Measurements from ENCODE around the gene EIF4G1.
A peak's percentile ranks its signal among the peaks of the same experiment; 100 is the strongest.
"Not testable (repeated sequence)": the region's sequence is repeated elsewhere in the genome, so short reads cannot be mapped to it uniquely, and the experiment has no call there.

EIF4G1 gene

GRCh38 chr3:184334470-184335158 lies 20.2 kb downstream of the EIF4G1 start:
- DNase-seq (ENCODE audit: low read depth): peak; percentile 73

GRCh38 chr3:184335291-184335660 lies 20.9 kb downstream of the EIF4G1 start:
- DNase-seq (ENCODE audit: low read depth): no peak

- peak; percentile 75 for DNase-seq (ENCODE audit: low read depth)
Observed at GRCh38 chr3:184335661-184336546, 21.5 kb downstream of the EIF4G1 start.

- peak; percentile 64 for DNase-seq (ENCODE audit: low read depth)
Observed at GRCh38 chr3:184336547-184337398, 22.4 kb downstream of the EIF4G1 start.

- no peak for DNase-seq (ENCODE audit: low read depth)
Observed at GRCh38 chr3:184337399-184337714, 23.0 kb downstream of the EIF4G1 start, which contains the start of gene FAM131A. Gene FAM131A, plus strand, starts transcription at chr3:184337600. Its CDS starts 31 bp downstream, at chr3:184337631.

- DNase-seq (ENCODE audit: low read depth): no peak
Observed at GRCh38 chr3:184337981-184338380, 23.6 kb downstream of the EIF4G1 start.

GRCh38 chr3:184338511-184338945 lies 24.1 kb downstream of the EIF4G1 start:
- DNase-seq (ENCODE audit: low read depth): peak; percentile 86

- DNase-seq (ENCODE audit: low read depth): no peak
Observed at GRCh38 chr3:184339001-184339400, 24.6 kb downstream of the EIF4G1 start.

- not testable (repeated sequence) for DNase-seq (ENCODE audit: low read depth)
Observed at GRCh38 chr3:184339451-184340135, 25.2 kb downstream of the EIF4G1 start.

- DNase-seq (ENCODE audit: low read depth): no peak
Observed at GRCh38 chr3:184341925-184342324, 27.5 kb downstream of the EIF4G1 start.

- DNase-seq (ENCODE audit: low read depth): peak; percentile 42
Observed at GRCh38 chr3:184343200-184343876, 28.9 kb downstream of the EIF4G1 start.

- DNase-seq (ENCODE audit: low read depth): no peak
Observed at GRCh38 chr3:184344579-184345316, 30.3 kb downstream of the EIF4G1 start.

- peak; percentile 55 for DNase-seq (ENCODE audit: low read depth)
Observed at GRCh38 chr3:184345317-184346144, 31.1 kb downstream of the EIF4G1 start.

GRCh38 chr3:184346480-184347190 lies 32.2 kb downstream of the EIF4G1 start:
- DNase-seq (ENCODE audit: low read depth): no peak

GRCh38 chr3:184347321-184348056 lies 33.1 kb downstream of the EIF4G1 start:
- DNase-seq (ENCODE audit: low read depth): peak; percentile 55

- DNase-seq (ENCODE audit: low read depth): peak; percentile 12
Observed at GRCh38 chr3:184348057-184348382, 33.6 kb downstream of the EIF4G1 start.

- DNase-seq (ENCODE audit: low read depth): no peak
Observed at GRCh38 chr3:184349563-184350470, 35.4 kb downstream of the EIF4G1 start.

All from iris pigment epithelial cell (primary cell).